Measurements from ENCODE around the gene PSORS1C2.

Gene PSORS1C2

DNA sequence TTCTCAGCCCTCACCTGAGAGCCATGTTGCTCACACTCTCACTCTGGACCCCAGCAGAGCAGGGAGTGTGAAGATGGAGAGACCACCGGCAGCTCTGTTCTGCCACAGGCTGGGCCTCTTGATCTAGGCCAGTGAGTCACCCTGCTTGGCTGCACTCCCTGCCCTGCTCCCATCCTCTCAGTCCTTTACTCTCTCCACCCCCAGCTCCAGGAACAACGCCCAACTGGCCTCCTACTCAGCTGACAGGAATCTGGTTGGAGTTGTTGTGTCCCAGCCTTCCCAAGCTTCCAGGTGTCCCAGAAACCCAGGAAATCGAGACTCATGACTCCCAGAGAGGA is 24.4 kb downstream of the PSORS1C2 start, which contains the start of gene PSORS1C1:
TSS of gene PSORS1C1 (plus strand) at position 260 of the 338 bp plus-strand sequence. CDS start 14,833 bp downstream, outside the sequence.
- no peak for DNase-seq (ENCODE audit: low read depth, low spot score)

DNA sequence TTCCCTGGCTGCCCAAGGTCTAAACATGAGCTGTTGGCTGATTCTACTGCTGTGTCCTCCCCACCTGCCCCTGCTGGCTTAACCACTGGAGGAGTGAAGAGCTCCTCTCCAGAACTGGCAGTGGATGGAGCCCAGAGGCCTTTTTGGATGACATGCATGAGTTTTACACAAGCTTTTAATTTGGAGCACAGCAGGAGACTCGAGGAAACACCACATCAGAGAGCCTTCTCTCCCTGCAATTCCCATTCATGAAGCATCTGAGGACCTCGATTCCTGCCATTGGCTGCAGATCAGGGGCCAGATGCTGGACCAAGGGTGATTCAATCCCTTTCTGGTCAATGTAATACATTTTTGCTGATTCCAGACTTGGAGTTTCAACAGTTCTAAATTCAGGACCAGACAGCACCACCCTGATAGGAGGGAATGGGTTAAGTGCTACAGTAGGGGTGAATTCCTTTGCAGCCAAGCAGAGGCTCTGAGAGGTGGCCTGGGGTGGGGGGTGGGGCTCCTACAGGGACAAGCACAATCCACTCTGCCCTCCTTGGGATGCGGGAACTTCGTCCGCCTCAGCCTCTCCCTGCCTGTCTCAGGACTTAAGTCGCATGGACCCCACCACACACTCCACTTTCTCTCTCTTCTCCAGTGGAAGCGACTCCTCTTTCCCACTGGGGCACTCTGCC is 24.9 kb downstream of the PSORS1C2 start:
- DNase-seq (ENCODE audit: low read depth, low spot score) = no peak

DNA sequence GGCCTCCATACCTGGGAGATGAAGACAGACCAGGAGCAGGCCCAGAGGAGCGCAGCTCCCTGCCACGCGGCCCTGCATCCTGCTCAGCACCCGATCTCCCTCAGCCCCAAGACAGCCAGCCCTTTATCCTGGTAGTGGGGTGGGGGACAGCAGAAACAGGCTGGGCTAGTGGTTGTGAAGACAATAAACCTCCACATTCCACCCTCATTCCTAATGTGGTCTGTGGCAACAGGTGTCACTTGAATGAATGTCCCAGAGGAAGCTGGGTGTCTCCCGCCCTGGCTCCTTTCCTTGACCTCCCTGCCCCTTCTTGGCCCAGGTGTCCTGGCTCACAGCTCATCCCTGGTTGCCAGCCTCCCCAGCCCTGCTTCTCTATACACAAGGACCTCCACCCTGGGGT is 26.4 kb downstream of the PSORS1C2 start, which contains the start of gene C6orf15:
TSS of gene C6orf15 (minus strand) at position 98 of the 400 bp plus-strand sequence. CDS start at position 78, 20 bp downstream.
- no peak for DNase-seq (ENCODE audit: low read depth, low spot score)

- DNase-seq (ENCODE audit: low read depth, low spot score) = no peak
These were observed 27.2 kb downstream of the PSORS1C2 start for GRCh38 chr6:31111712-31112111.

GRCh38 chr6:31110825-31111582 is 27.9 kb downstream of the PSORS1C2 start:
- DNase-seq (ENCODE audit: low read depth, low spot score) = no peak

DNA sequence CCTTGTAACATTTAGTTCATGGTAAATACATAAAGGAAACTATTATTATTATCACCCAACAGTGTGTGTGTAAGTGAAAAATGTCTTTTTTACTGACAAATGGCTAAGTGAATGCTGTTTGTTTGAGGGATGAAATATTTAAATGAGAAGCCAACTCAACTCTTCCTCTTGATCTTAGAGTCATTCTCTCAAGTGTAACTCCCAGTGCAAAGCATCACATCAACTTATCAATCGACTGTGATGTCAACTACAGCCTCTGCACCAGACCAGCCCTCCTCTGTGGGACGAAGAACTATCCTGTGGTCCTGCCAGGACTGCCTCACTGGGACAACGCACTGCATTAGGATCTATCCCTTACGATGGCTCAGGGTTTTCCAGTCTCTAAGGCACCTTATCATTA is 31.8 kb downstream of the PSORS1C2 start:
- DNase-seq (ENCODE audit: low read depth, low spot score) = no peak

GRCh38 chr6:31103136-31103535 is 35.7 kb downstream of the PSORS1C2 start:
- no peak for DNase-seq (ENCODE audit: low read depth, low spot score)

- no peak for DNase-seq (ENCODE audit: low read depth, low spot score)
These were observed 40.4 kb downstream of the PSORS1C2 start for GRCh38 chr6:31098449-31098938.

DNA sequence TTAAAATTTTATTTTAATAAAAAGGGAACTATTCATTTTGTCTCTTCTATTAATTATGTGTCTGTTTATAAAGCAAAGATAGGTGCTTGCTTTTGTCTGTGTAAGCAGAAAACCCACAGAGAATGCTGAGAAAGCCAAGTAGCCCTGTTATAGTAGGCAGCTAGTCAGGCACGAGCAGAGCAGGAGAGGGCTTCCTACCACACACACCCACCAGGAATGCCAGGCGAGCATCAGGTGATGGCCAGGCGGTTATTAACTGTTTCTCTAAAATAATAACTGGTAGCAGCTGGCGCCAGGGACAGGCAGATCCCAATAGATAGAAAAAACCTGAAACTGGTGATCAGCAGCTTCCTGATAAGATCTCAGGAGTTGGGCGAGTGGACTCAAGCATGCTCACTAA is 42.2 kb downstream of the PSORS1C2 start:
- no peak for DNase-seq (ENCODE audit: low read depth, low spot score)

GRCh38 chr6:31096215-31096614 is 42.7 kb downstream of the PSORS1C2 start:
- DNase-seq (ENCODE audit: low read depth, low spot score) = no peak

GRCh38 chr6:31094389-31094881 is 44.4 kb downstream of the PSORS1C2 start:
- DNase-seq (ENCODE audit: low read depth, low spot score) = no peak

DNA sequence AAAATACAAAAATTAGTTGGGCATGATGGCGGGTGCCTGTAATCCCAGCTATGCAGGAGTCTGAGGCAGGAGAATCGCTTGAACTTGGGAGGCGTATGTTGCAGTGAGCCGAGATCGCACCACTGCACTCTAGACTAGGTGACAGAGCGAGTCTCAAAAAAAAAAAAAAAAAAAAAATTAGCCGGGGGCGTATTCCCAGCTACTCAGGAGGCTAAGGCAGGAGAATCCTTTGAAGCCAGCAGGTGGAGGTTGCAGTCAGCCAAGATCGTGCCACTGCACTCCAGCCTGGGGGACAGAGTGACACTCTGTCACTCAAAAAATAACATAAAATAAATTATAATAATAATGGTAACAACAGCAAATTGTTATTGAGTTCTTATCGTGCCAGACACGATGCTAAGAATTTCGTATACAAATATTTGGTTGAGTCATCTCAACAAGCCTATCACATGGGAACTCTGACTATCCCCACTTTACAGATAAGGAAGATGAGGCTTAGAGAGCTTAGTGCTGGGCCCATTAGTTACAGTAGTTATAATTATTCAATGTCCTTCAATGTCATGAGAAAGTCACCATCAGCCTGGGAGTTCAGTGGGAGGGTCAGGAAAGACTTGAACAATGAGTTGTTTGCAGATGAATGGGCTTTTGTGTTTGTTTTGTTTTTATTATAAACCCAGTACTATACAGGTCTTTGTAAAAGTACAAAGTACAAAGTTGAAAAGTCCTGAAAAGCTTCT is 45.9 kb downstream of the PSORS1C2 start:
- DNase-seq (ENCODE audit: low read depth, low spot score) = no peak

DNA sequence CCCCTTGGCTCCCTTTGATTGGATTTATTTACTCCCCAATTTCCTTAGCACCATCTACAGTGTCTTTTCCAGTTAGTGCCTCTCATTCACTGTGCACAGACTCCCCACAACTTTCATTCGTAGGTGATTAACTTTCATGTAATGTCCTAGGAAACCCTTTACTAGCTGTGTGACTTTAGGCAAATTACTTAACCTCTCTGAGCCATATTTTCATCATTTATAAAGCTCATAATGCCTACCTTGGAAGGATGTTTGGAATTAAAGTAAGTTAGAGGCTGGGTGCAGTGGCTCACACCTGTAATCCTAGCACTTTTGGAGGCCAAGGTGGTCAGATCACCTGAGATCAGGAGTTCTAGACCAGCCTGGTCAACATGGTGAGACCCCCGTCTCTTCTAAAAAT is 46.6 kb downstream of the PSORS1C2 start:
- no peak for DNase-seq (ENCODE audit: low read depth, low spot score)

DNA sequence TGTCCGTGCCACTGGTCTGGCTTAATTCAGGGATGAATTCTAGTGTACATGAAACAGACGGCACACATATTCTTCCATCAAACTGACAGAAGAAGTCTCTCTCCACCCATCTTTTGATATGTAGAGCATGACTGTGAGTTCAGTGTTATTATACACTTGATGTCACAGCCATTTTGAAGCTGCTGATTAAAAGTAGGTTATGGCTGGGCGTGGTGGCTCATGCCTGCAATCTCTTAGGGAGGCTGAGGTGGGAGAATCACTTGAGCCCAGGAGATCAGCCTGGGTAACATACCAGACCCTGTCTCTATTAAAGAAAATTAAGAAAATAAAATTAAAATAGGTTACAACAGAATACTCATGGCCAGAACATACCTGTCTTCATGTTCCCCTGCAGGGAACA is 47.2 kb downstream of the PSORS1C2 start:
- no peak for DNase-seq (ENCODE audit: low read depth, low spot score)

DNA sequence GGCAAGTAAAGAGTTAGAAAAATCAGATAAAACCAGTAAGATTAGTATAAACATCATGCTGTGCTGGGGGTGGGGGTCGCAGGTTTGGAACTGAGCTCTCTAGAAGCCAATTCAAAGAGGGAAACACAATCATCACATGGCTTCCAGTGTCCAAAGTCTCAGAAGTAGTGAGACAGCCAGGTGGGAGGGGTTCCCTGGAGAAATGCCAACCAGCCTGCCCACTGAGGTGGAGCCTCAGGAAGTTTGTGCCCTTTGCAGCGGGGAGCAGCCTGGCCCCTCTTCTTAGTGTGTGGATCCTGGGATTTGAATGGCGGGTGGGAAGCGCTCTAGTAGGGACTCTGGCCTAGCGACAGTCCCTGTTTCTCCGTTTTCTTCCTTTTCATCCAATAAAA is 47.9 kb downstream of the PSORS1C2 start:
- DNase-seq (ENCODE audit: low read depth, low spot score) = no peak

- DNase-seq (ENCODE audit: low read depth, low spot score) = no peak
These were observed 48.4 kb downstream of the PSORS1C2 start for GRCh38 chr6:31090275-31090972.

Measured in iPS DF 19.7 (cell line).